H54 (cell line): ENCODE measurements around the gene PARVB.

ENCODE experiments used
- DNase-seq: peaks from one replicate; pipeline ENCODE4 v3.0.0; 2011; ENCODE audit warnings: low spot score, mixed read lengths; ENCODE audit not compliant: insufficient read length
- FAIRE-seq: peaks from 3 replicates; lab custom pipeline; 2011; peaks lifted over from hg19 to GRCh38; lab: Jason Lieb, UNC
- POLR2A ChIP-seq: IDR thresholded peaks from 2 replicates; pipeline ENCODE4 v1.6.1; 2011; ENCODE audit warnings: low read depth, mild to moderate bottlenecking, low read length

PARVB gene

GRCh38 chr22:44180706-44181032 is 156.6 kb downstream of the PARVB start, which contains the start of gene PARVG:
PARVG (plus strand) TSS chr22:44180925; CDS start chr22:44183330, 2,405 bp downstream.
- FAIRE-seq (no peak), DNase-seq (no peak)
- no peak for TF ChIP-seq POLR2A

DNA sequence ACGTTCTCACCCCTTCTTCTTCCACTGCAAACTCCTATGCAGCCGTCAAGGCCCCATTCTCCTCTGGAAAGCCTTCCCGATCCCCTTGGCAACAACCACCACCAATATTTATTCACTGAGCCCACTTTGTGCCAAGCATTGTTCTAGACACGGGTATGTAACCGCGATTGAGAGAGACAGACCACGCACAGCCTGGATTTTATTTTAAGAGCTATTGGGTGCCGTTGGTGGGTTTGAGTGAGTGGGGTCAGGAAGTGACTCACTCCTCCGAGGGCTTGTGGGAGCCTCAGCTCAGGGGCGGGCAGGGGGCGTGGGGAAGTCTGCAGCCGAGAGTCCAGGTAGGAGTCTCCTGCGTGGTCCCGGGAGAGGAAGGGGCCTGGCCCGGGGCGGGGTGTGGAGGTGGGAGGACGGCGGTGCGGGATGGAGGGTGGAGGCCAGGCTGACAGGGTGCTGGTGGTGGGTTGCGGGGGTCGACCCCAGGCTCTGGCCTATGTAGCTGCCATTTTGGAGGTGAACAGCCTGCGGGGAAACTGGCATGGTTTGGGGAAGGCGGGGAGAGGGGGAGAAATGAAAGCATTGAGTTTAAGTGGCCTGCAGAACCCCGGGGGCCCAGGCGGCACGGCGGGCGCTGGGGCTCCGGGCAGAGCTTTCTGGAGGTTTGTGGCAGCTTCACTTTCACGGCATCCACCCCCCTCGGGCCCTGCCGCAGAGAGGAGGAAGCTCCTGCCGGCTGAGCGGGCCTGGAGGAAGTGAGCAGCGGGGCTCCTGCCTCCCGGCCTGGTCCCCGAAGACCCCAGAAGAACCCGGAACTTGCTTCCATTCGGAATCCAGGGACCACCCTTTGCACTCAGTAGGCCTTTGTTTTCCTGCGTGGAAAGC is 157.2 kb downstream of the PARVB start:
- no peak for FAIRE-seq
- no peak for TF ChIP-seq POLR2A
- DNase-seq = no peak

DNA sequence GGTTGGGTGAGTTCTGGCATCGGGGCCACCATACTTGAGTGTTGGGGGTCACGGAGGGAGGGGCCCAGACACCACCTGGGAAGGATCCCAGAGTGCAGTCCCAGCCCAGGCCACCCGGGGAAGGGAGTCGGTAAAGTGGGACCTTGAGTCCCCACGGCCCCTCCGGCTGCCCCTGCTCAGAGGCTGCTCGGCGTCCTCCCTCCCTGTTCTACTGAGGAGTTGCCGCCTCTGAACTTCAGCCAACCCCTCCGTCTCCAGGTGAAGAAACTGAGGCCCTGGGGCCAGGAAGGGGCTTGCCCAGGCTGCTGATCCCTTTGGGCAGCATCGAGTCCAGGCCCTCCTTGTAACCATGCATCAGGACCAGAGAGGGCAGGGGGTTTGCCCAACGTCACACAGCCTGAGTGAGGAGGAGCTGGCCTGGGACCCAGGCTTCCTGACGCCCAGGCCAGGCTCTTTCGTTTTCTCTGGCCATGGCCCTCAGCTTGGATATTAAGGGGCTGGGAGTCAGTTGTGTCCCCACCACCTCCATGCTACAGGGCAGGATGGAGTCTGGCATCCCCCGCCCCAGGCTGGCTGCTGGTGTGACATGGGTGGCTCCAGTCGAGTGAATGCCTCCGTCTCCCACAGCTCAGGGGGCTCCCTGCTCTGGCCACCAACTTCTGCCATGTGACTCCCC is 157.9 kb downstream of the PARVB start:
- DNase-seq (no peak), FAIRE-seq (no peak)

DNA sequence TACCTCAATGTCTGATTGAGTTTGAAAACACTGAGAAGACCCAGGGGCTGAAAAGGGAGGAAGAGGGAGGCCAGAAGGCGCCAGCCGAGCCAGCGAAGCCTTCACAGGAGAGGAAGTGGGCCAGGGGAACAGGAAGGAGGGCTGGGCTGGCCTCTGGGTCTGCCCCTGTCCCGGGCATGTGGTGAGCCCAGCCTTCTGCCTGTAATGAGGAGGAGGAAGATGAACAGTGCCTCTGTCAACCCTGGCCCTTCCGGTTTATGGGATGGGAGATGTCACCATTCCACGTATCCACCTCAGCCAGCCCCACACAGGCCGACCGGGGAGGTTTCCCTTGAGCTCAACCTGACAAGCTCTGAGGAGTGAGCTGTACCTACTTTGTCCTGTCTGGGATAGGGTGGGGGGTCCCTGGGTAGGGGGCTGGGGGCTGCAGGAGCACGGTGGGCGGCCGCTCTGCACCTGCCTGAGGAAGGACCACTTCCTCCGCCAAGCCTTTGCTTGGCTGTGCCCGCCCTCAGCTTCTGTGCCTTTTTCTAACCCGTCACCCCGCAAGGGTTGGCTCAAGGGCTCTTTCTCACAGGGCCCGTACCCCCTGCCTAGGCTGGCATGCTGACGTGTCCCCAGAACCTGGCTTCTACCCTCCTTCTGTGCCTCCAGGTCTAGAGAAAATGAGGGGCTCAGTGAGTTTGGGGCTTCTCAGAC is 158.6 kb downstream of the PARVB start:
- DNase-seq = no peak
- TF ChIP-seq POLR2A = no peak
- FAIRE-seq = no peak

More for the DNA sequence above, 157.9 kb downstream of the PARVB start:
- TF ChIP-seq POLR2A = no peak

GRCh38 chr22:44183287-44183588 is 159.1 kb downstream of the PARVB start:
- DNase-seq = no peak
- no peak for FAIRE-seq
- no peak for TF ChIP-seq POLR2A

GRCh38 chr22:44184006-44184405 is 159.9 kb downstream of the PARVB start:
- no peak for TF ChIP-seq POLR2A
- no peak for DNase-seq
- FAIRE-seq = no peak

DNA sequence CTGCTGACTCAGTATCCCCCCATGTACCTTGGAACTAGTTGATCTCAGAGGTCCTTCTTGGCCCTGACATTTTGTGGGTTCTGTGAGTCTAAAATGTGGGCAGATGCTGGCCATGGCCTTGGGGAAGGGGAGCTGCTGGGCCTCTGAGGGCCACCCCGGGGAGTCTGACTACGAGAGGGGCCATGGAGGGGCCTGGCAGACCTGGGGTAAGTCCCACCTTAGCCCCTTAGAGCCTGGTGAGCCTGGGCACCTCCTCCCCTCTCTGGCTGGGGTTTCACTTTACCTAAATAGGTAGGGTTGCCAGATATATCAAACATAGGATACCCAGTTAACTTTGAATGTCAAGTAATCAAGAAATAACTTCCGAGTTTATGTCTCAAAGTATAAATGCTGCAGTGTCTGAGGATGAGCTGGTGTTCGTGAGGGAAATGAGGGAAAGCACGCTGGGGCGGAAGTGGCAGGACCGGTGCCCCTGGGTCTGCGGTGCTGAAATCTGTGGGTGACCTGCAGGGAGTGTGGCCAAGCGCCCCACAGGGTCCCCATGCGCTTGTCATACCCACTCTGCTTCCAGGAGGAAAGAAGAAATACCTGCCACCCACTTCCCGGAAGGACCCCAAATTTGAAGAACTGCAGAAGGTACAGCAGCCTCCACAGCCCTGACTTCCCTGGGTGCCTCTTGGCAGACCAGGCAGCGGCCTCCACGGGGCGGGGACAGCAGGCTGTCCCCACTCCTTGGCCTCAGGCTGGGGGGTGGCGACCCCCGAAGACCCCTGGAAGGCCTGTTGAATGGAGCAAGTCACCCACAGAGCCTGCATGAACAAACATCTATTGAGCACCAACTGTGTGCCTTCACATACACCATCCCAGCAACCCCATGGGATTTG is 161.4 kb downstream of the PARVB start:
- TF ChIP-seq POLR2A = no peak
- DNase-seq = no peak
- FAIRE-seq = no peak

DNA sequence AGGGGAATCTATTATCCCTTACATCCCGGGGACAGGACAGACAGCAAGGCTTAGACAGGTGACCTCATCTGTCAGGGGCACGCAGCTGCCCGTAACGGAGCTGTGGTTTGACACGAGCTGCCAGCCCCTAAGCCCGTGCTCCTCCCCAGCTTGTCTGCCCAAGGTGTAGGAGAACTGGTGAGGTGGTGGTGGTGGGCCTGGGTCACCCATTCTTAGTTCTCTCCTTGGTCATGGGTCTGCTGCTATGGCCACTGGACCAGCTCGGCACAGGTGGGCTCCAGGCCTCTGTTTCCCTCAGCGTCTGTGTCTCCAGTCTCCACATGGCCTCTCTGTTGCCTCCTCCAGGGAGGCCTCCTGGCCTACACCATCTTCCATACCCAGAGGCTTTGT is 162.0 kb downstream of the PARVB start:
- FAIRE-seq (no peak), DNase-seq (no peak)

GRCh38 chr22:44186737-44187136 is 162.6 kb downstream of the PARVB start:
- no peak for TF ChIP-seq POLR2A
- no peak for FAIRE-seq
- no peak for DNase-seq

More for the DNA sequence above, 162.0 kb downstream of the PARVB start:
- no peak for TF ChIP-seq POLR2A

- TF ChIP-seq POLR2A = no peak
- DNase-seq (no peak), FAIRE-seq (no peak)
Observed at GRCh38 chr22:44187652-44188230, 163.6 kb downstream of the PARVB start.

- DNase-seq = no peak
- TF ChIP-seq POLR2A = no peak
- no peak for FAIRE-seq
Observed at GRCh38 chr22:44188316-44188715, 164.2 kb downstream of the PARVB start.

- TF ChIP-seq POLR2A = no peak
- no peak for DNase-seq
- FAIRE-seq = no peak
Observed at GRCh38 chr22:44188986-44189630, 165.0 kb downstream of the PARVB start.
